Measurements from ENCODE around the gene FAM110C. TPM values are rescaled to one million over a fixed set of nuclear protein-coding genes. Genes with fewer than 3 reads are reported as not detected.
"Not testable (repeated sequence)": the region's sequence is repeated elsewhere in the genome, so short reads cannot be mapped to it uniquely, and the experiment has no call there.

Gene FAM110C
- total RNA-seq, 2 donors from 2014 or later, result 4.9 to 5.0 TPM

DNA sequence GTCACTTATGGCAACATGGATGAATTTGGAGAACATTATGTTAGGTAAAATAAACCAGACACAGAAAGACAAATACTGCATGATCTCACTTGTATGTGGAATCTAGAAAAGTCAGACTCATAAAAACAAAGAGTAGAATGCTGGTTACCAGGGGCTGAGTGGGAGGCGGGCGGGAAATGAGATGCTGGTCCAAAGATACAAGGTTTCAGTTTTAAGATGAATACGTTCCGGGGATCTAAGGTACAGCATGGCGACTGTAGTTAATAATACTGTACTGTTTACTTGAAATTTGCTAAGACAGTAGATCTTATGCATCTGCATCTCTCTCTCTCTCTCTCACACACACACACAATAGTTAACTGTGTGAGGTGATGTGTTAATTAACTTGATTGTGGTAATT is 14.2 kb downstream of the FAM110C start:
- H3K4me1 ChIP-seq (ENCODE audit: control insufficient read depth in 1 of 2, low read depth in 2 of 2), result no peaks in the 10 kb centered on the region
- ATAC-seq (ENCODE audit: insufficient number of reproducible peaks, low FRiP score, low read depth), result no peak
- H3K27me3 ChIP-seq (replicated peaks; ENCODE audit: insufficient read depth), result no peaks in the 10 kb centered on the region
- TF ChIP-seq, protein P1, sequence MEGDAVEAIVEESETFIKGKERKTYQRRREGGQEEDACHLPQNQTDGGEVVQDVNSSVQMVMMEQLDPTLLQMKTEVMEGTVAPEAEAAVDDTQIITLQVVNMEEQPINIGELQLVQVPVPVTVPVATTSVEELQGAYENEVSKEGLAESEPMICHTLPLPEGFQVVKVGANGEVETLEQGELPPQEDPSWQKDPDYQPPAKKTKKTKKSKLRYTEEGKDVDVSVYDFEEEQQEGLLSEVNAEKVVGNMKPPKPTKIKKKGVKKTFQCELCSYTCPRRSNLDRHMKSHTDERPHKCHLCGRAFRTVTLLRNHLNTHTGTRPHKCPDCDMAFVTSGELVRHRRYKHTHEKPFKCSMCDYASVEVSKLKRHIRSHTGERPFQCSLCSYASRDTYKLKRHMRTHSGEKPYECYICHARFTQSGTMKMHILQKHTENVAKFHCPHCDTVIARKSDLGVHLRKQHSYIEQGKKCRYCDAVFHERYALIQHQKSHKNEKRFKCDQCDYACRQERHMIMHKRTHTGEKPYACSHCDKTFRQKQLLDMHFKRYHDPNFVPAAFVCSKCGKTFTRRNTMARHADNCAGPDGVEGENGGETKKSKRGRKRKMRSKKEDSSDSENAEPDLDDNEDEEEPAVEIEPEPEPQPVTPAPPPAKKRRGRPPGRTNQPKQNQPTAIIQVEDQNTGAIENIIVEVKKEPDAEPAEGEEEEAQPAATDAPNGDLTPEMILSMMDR (IDR thresholded peaks at IDR 0.05), result no peak
- no peak overlapping the region for H3K4me3 ChIP-seq
- H3K36me3 ChIP-seq, result no peaks in the 10 kb centered on the region
- H3K27ac ChIP-seq, result no peak overlapping the region
- no peak for DNase-seq (ENCODE audit: low spot score)
- H3K9me3 ChIP-seq, result no peaks in the 10 kb centered on the region

DNA sequence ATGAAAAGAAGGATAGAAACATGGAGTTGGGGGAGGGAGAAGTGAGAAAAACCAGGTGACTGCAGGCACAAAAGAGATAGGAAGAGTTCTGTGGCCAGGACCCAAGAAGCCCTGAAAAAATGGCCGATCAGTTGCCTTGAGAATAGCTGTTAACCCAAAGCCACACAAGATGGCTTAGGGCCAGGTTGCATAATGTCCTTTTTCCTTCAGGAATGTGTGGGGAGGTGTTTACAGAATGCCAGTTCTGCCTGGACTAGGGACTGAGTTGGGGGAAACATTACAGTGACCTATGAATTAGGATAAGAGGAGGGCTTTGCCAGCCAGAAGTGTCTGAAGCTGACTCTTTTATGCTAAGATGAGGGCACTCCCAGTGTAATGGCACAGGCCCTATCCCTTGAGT is 17.1 kb downstream of the FAM110C start:
- ATAC-seq (ENCODE audit: insufficient number of reproducible peaks, low FRiP score, low read depth) (no peak), DNase-seq (ENCODE audit: low spot score) (no peak)
- H3K4me1 ChIP-seq (ENCODE audit: control insufficient read depth in 1 of 2, low read depth in 2 of 2), result no peaks in the 10 kb centered on the region
- H3K36me3 ChIP-seq, result no peaks in the 10 kb centered on the region
- no peak overlapping the region for H3K27ac ChIP-seq
- H3K9me3 ChIP-seq, result no peaks in the 10 kb centered on the region
- no peak overlapping the region for H3K4me3 ChIP-seq
- TF ChIP-seq, protein P1 (IDR thresholded peaks at IDR 0.05), result no peak
- H3K27me3 ChIP-seq (replicated peaks; ENCODE audit: insufficient read depth), result no peaks in the 10 kb centered on the region

DNA sequence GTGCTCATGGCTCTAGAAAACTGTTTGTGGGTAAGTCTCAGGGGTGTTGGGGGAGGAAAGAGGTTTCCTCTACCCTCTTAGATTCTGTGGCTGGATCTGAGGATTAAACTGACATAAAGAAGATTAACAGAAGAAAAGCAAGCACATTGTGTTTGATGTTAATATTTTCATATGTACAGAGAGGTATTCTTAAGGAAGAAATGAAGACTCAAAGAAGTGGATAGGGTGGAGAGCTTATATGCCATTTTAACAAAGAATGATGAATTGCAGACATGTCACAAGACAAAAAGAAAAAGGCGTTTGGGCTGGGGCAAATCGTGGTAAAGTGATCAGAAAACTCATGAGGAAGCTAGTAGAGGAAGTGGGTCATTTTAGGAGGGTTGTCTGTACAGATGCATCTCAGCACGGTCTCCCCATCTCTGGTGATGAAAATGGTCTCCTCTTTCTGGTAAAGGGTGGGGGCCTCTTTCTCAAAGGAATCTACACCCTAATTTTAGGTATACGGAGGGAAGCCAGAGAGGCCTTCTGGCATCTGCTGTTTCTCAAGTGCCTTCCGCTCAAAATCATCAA is 17.8 kb downstream of the FAM110C start:
- ATAC-seq (ENCODE audit: insufficient number of reproducible peaks, low FRiP score, low read depth) (no peak), DNase-seq (ENCODE audit: low spot score) (no peak)
- TF ChIP-seq, protein P1 (IDR thresholded peaks at IDR 0.05), result no peak
- H3K36me3 ChIP-seq, result no peaks in the 10 kb centered on the region
- no peaks in the 10 kb centered on the region for H3K9me3 ChIP-seq
- no peaks in the 10 kb centered on the region for H3K27me3 ChIP-seq (replicated peaks; ENCODE audit: insufficient read depth)
- no peak overlapping the region for H3K4me3 ChIP-seq
- no peaks in the 10 kb centered on the region for H3K4me1 ChIP-seq (ENCODE audit: control insufficient read depth in 1 of 2, low read depth in 2 of 2)
- no peak overlapping the region for H3K27ac ChIP-seq

DNA sequence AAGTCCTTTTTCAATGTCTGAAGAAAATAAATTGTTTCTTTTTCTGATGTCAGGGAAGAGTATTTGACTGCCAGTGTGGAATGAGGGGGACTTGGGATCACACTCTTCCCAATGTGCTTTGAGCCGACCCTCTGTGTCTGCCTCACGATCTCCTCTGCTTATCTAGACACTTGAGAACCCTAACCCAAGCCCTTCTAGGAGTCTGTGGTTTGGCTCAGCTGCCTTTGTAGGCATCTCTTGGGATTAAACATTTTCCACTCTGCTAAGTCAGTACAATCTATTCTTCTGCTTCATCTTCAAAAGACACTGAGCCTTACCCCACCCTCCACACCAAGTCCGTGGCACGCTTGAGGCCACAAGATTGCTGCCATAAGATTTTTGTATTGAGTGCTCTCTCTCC is 19.4 kb downstream of the FAM110C start:
- Histone ChIP-seq H3K9me3 (no peaks in the 10 kb centered on the region), H3K27me3 (replicated peaks; ENCODE audit: insufficient read depth) (no peaks in the 10 kb centered on the region), H3K4me1 (ENCODE audit: control insufficient read depth in 1 of 2, low read depth in 2 of 2) (no peaks in the 10 kb centered on the region), H3K4me3 (no peak overlapping the region), H3K36me3 (no peaks in the 10 kb centered on the region), H3K27ac (no peak overlapping the region)
- ATAC-seq (ENCODE audit: insufficient number of reproducible peaks, low FRiP score, low read depth), result no peak
- no peak for DNase-seq (ENCODE audit: low spot score)
- TF ChIP-seq, protein P1 (IDR thresholded peaks at IDR 0.05), result no peak

DNA sequence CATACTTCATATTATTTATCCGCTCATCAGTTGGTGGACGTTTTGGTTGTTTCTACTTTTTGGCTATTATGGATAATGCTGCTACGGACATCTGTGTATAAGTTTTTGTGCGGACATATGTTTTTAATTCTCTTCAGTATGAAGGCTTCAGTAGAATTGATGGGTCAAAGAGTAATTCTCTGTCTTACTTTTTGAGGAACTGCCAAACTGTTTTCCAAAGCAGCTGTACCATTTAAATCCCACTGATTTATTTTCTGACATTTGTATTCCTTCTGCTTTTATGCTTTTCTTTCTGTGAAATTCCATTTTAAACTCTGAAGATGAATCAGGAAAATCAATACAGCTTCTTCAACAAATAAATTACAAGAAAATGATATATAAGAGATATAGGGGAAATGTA is 20.8 kb downstream of the FAM110C start:
- DNase-seq (ENCODE audit: low spot score), result no peak
- Histone ChIP-seq H3K27me3 (replicated peaks; ENCODE audit: insufficient read depth) (no peaks in the 10 kb centered on the region), H3K9me3 (no peaks in the 10 kb centered on the region), H3K27ac (no peak overlapping the region), H3K4me3 (no peak overlapping the region), H3K36me3 (no peaks in the 10 kb centered on the region), H3K4me1 (ENCODE audit: control insufficient read depth in 1 of 2, low read depth in 2 of 2) (no peaks in the 10 kb centered on the region)
- TF ChIP-seq, protein P1 (IDR thresholded peaks at IDR 0.05), result no peak
- ATAC-seq (ENCODE audit: insufficient number of reproducible peaks, low FRiP score, low read depth), result no peak

DNA sequence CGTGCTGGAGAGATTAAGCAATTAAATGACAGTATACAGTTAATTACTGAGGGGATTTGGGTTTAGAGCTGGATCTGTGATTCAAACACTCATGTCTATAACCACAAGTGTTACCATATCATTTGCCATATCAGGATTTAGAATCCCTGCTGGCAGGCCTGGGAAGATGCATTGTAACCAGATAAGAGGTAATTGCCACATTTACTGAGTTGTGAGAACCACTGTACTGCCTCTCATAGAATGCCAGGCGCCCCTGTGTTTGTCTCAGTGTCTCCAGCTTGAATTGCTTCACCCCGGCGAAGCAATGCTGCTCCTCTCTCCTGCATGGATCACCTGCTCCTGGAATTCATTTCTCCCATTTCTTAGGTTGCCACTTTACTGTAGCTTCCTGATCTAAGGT is 21.7 kb downstream of the FAM110C start:
- not testable (repeated sequence) for H3K27me3 ChIP-seq (replicated peaks; ENCODE audit: insufficient read depth); H3K27ac ChIP-seq; H3K4me1 ChIP-seq (ENCODE audit: control insufficient read depth in 1 of 2, low read depth in 2 of 2); H3K36me3 ChIP-seq; ATAC-seq (ENCODE audit: insufficient number of reproducible peaks, low FRiP score, low read depth); H3K9me3 ChIP-seq; DNase-seq (ENCODE audit: low spot score); H3K4me3 ChIP-seq
